Activated T-helper 9 cell treated with anti-CD3 and anti-CD28 coated beads, Interleukin-2, amount 50 U/mL, for 16 hours (primary cell): ENCODE data around the gene APLF.
"Not testable (repeated sequence)": the region's sequence is repeated elsewhere in the genome, so short reads cannot be mapped to it uniquely, and the experiment has no call there.

Experiments
- DNase-seq: peaks from one replicate; pipeline ENCODE4 v3.0.0-alpha.2; 2020; ENCODE audit warnings: low read depth

The APLF gene

GRCh38 chr2:68441179-68441993, 26.0 kb upstream of the APLF start:
- peak; percentile 66 for DNase-seq

GRCh38 chr2:68441994-68442322, 25.4 kb upstream of the APLF start:
- DNase-seq: no peak

GRCh38 chr2:68446425-68446824, 21.0 kb upstream of the APLF start:
- DNase-seq: not testable (repeated sequence)

- DNase-seq: no peak
These were observed 20.3 kb upstream of the APLF start for GRCh38 chr2:68447118-68447517.

GRCh38 chr2:68448671-68449653, 18.4 kb upstream of the APLF start:
- DNase-seq: no peak

GRCh38 chr2:68452158-68452900, 15.1 kb upstream of the APLF start:
- no peak for DNase-seq

- no peak for DNase-seq
These were observed 13.5 kb upstream of the APLF start for GRCh38 chr2:68453761-68454360.

- no peak for DNase-seq
These were observed 12.7 kb upstream of the APLF start for GRCh38 chr2:68454719-68455118.

- no peak for DNase-seq
These were observed 11.2 kb upstream of the APLF start for GRCh38 chr2:68456198-68456597.

- DNase-seq: no peak
These were observed 8.4 kb upstream of the APLF start for GRCh38 chr2:68458981-68459380.

- no peak for DNase-seq
These were observed 4.0 kb upstream of the APLF start for GRCh38 chr2:68463287-68463877.

GRCh38 chr2:68464651-68465050, 2.7 kb upstream of the APLF start:
- DNase-seq: no peak

- peak; percentile 22 for DNase-seq
These were observed 2.1 kb upstream of the APLF start for GRCh38 chr2:68465081-68465916.

GRCh38 chr2:68466361-68466777, 1.0 kb upstream of the APLF start:
- peak; percentile 46 for DNase-seq

GRCh38 chr2:68466778-68467076, 658 bp upstream of the APLF start:
- no peak for DNase-seq

- no peak for DNase-seq
These were observed 1.4 kb downstream of the APLF start for GRCh38 chr2:68468801-68469200.

GRCh38 chr2:68469935-68470334, 2.5 kb downstream of the APLF start:
- no peak for DNase-seq

- DNase-seq: no peak
These were observed 4.0 kb downstream of the APLF start for GRCh38 chr2:68471385-68471784.

- no peak for DNase-seq
These were observed 5.5 kb downstream of the APLF start for GRCh38 chr2:68472796-68473414.

- no peak for DNase-seq
These were observed 7.7 kb downstream of the APLF start for GRCh38 chr2:68475110-68475509.
